Right lobe of liver (tissue), 4 donors: Measurements from ENCODE around the gene BICDL1.

Experiments
- CTCF ChIP-seq, 4 donors: fragments of 200-600 bp in 3 of 4; fragments of 450-650 bp in 1 of 4; IDR thresholded peaks; one replicate each; pipeline versions ENCODE4 v1.5.1 to v1.8.0; 2016 to 2022; ENCODE audit warnings: antibody characterized with exemption in 4 of 4, mild to moderate bottlenecking in 2 of 4
- POLR2A ChIP-seq: fragments of 450-650 bp; IDR thresholded peaks from one replicate; pipeline ENCODE4 v1.6.1; 2017; ENCODE audit warnings: antibody characterized with exemption, mild to moderate bottlenecking
- donor health status: DM: no; HTN: no; CAD: no.
- donor health status: DM: no; HTN: no; CAD: no.
- donor health status: DM: no; HTN: yes; CAD: no.

- no peak for TF ChIP-seq CTCF (IDR thresholded peaks at IDR 0.05)
- peak; percentile 82 for TF ChIP-seq POLR2A
Measured at GRCh38 chr12:120116792-120117651, 128.0 kb downstream of the BICDL1 start.
